Measurements from ENCODE around the gene RSPO1. TPM values are rescaled to one million over a fixed set of nuclear protein-coding genes. Genes with fewer than 3 reads are reported as not detected.

Gene RSPO1
- total and polyA plus RNA-seq, 9 donors: 0.23 to 21.4 (median 3.3) TPM

GRCh38 chr1:37672136-37672870 is 37.6 kb upstream of the RSPO1 start:
- H3K9me3 ChIP-seq: no peaks in the 10 kb centered on the region
- H3K4me1 ChIP-seq (ENCODE audit: insufficient read depth): peaks cover 4% of the 10 kb centered on the region
- intact Hi-C loops (cut with DNase I): loop anchor here in 1 of 4 donors (5.0 to 10.0 kb wide), 2 partner anchors 70 to 218 kb away; no protein-coding TSS in a partner anchor
- TF ChIP-seq EP300 (IDR thresholded peaks at IDR 0.05): no peak
- TF ChIP-seq CTCF (IDR thresholded peaks at IDR 0.05): no peak
- TF ChIP-seq POLR2A (IDR thresholded peaks at IDR 0.05): no peak
- no peak overlapping the region for H3K27ac ChIP-seq
- no peaks in the 10 kb centered on the region for H3K27me3 ChIP-seq
- H3K4me3 ChIP-seq: no peak overlapping the region
- 56 to 68% (median 59%) methylated on average over 9 of the region's 9 CpGs for WGBS, 3 donors
- DNase-seq: no peak
- H3K36me3 ChIP-seq: no peaks in the 10 kb centered on the region

- no peaks in the 10 kb centered on the region for H3K36me3 ChIP-seq
- TF ChIP-seq POLR2A (IDR thresholded peaks at IDR 0.05) (no peak), CTCF (IDR thresholded peaks at IDR 0.05) (no peak), EP300 (IDR thresholded peaks at IDR 0.05) (no peak)
- no peaks in the 10 kb centered on the region for H3K27me3 ChIP-seq
- peaks cover 4% of the 10 kb centered on the region for H3K4me1 ChIP-seq (ENCODE audit: insufficient read depth)
- intact Hi-C loops (cut with DNase I): loop anchor here in 1 of 4 donors (5.0 to 10.0 kb wide), 2 partner anchors 69 to 216 kb away; no protein-coding TSS in a partner anchor
- WGBS, 3 donors: 65 to 77% (median 66%) methylated on average over 6 of the region's 6 CpGs
- DNase-seq: no peak
- H3K9me3 ChIP-seq: no peaks in the 10 kb centered on the region
- H3K27ac ChIP-seq: no peak overlapping the region
- H3K4me3 ChIP-seq: no peak overlapping the region
Observed at GRCh38 chr1:37671261-37671660, 36.6 kb upstream of the RSPO1 start.

GRCh38 chr1:37670133-37670532 is 35.4 kb upstream of the RSPO1 start:
- DNase-seq: no peak
- intact Hi-C loops (cut with DNase I): loop anchor here in 1 of 4 donors (5.0 to 10.0 kb wide), 2 partner anchors 68 to 215 kb away; no protein-coding TSS in a partner anchor
- H3K9me3 ChIP-seq: no peaks in the 10 kb centered on the region
- H3K4me1 ChIP-seq (ENCODE audit: insufficient read depth): no peaks in the 10 kb centered on the region
- TF ChIP-seq EP300 (IDR thresholded peaks at IDR 0.05) (no peak), CTCF (IDR thresholded peaks at IDR 0.05) (no peak), POLR2A (IDR thresholded peaks at IDR 0.05) (no peak)
- 42 to 62% (median 50%) methylated on average over 2 of the region's 2 CpGs for WGBS, 3 donors
- H3K27ac ChIP-seq: no peak overlapping the region
- H3K27me3 ChIP-seq: no peaks in the 10 kb centered on the region
- H3K36me3 ChIP-seq: no peaks in the 10 kb centered on the region
- H3K4me3 ChIP-seq: no peak overlapping the region

GRCh38 chr1:37667023-37667671 is 32.5 kb upstream of the RSPO1 start:
- 51 to 67% (median 55%) methylated on average over 16 to 17 of the region's 17 CpGs for WGBS, 3 donors

More at GRCh38 chr1:37667023-37667671, 32.5 kb upstream of the RSPO1 start:
- Histone ChIP-seq H3K36me3 (no peaks in the 10 kb centered on the region), H3K9me3 (no peaks in the 10 kb centered on the region), H3K4me3 (no peak overlapping the region), H3K27ac (no peak overlapping the region), H3K4me1 (ENCODE audit: insufficient read depth) (no peaks in the 10 kb centered on the region), H3K27me3 (no peaks in the 10 kb centered on the region)
- TF ChIP-seq POLR2A (IDR thresholded peaks at IDR 0.05) (no peak), CTCF (IDR thresholded peaks at IDR 0.05) (no peak), EP300 (IDR thresholded peaks at IDR 0.05) (no peak)
- DNase-seq: no peak
- intact Hi-C loops (cut with DNase I): no loop called here

All from ovary (tissue), 9 donors.